Measurements from ENCODE around the gene ANKRD28.
"Not testable (repeated sequence)": the region's sequence is repeated elsewhere in the genome, so short reads cannot be mapped to it uniquely, and the experiment has no call there.

Gene ANKRD28

DNA sequence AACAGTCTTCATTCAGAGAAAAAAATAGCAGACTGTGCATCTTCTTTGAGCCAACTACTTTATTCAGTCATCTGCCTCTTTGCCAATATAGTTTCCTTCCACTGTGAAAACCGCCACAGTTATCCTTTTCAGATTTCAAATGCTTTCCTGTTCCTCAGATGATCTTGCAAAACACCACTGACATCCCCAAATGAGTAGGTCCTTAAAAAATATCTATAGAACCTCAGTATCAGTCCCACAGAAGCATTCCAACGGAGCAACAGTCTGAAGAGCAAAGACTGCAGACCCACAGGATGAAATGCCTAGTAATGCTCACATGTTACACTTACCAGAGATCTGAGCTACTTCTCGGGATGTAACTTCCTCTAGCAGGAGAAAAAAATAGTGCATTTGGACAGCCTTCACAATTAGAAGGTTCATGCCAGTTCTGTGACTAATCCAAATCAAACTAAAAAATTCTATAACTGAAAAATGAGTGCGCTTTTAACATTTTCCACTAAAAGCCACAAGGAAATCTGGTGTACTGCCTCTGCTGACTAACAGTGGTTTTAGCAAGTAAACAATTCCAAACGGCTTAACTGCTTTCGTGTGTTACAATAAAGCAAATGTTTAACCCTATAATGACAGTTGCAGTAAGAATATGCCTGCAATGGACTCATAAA is at the start of gene ANKRD28:
Gene ANKRD28, minus strand, starts transcription at position 338 of the 662 bp plus-strand sequence. CDS start 1,458 bp downstream, outside the sequence.
- peak within 1 kb of the TSS; percentile 66 for H3K4me3 ChIP-seq (ENCODE audit: low read depth, low read length)
- DNase-seq (ENCODE audit: low read depth): peak; percentile 86

DNA sequence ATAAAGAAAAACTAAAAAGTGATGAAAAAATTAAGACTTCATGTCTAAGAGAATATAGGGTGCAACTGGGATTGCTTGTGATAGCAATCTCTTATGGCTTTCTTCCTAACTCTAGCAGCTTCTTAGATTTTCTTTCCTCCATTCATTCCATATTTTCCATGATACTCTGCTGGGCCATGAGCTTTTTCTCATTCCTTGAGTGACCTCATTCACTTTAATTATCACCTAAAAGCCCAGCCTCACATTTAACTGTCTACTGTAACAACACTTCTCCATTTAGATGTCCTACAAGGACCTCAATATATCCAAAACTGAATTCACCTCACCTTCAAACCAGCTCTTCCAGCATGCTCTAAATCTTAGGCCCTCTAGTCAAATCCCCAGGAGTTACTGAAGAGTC is 49.5 kb upstream of the ANKRD28 start:
- H3K4me3 ChIP-seq (ENCODE audit: low read depth, low read length): no peak overlapping the region
- no peak for DNase-seq (ENCODE audit: low read depth)

DNA sequence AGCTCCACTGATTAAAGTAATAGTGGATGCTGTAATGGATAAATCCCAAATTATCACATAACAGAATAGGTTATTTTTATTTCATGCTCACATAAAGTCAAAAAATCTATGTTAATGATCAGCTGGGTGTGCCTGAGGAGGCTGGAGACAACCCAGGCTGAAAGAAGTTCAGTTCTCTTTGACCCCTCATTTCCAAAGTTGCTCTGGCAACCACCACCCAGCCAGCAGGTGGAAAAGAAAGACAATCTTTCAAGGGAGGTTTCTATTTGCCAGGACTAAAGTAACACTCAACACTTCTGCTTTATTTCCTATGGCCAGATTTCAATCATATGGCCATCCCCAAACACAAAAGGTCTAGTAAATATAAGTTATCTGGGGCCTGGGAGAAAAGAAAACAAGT is 48.8 kb upstream of the ANKRD28 start:
- DNase-seq (ENCODE audit: low read depth): no peak
- H3K4me3 ChIP-seq (ENCODE audit: low read depth, low read length): no peak overlapping the region

DNA sequence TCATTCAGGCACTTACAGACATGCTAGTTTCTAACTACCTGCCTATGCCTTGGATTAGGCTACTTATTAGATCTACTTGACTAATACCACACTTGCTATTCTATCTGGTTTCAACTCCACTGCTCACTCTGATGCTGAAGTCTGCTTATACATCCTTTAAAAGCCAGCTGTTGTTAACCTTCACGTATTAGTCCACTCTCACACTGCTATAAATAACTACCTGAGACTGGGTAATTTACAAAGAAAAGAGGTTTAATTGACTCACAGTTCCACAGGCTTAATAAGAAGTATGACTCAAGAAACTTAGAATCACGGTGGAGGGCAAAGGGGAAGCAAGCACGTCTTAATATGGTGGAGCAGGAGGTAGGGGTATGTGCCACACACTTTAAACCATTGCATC is 47.7 kb upstream of the ANKRD28 start:
- DNase-seq (ENCODE audit: low read depth): no peak
- no peak overlapping the region for H3K4me3 ChIP-seq (ENCODE audit: low read depth, low read length)

DNA sequence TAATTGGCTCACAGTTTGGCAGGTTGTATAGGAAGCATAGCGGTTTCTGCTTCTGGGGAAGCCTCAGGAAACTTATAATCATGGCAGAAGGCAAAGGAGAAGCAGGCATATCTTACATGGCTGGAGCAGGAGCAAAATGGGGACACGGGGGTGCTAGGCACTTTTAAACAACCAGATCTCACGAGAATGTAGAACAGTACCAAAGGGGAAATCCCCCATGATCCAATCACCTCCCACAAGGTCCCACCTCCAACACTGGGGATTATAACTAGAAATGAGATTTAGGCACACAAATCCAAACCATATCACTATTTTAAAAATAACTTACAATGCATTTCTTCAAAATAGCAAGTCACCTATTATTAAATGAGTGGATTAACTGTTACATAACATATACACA is 47.1 kb upstream of the ANKRD28 start:
- DNase-seq (ENCODE audit: low read depth): no peak
- H3K4me3 ChIP-seq (ENCODE audit: low read depth, low read length): no peak overlapping the region

DNA sequence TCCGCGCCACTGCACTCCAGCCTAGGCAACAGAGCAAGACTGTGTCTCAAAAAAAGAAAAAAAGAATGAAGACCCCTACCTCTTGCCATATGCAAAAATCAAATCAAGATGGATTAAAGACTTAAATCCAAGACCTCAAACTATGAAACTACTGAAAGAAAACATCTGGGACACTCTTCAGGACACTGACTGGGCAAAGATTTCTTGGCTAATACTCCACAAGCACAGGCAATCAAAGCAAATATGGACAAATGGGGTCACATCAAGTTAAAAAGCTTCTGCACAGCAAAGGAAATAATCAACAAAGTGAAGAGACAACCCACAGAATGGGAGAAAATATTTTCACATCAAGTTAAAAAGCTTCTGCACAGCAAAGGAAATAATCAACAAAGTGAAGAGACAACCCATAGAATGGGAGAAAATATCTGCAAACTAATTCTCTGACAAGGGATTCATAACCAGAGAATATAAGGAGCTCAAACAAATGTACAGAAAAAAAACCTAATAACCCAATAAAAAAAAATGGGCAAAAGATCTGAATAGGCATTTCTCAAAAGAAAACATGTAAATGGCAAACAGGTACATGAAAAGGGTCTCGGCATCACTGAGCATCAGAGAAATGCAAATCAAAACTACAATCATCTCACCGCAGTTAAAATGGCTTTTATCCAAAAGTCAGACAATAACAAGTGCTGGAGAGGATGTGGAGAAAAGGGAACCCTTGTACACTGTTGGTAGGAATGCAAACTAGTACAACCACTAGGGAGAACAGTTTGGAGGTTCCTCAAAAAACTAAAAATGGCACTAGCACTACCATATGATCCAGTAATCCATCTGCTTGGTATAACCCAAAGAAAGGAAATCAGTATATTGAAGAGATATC is 43.6 kb upstream of the ANKRD28 start:
- H3K4me3 ChIP-seq (ENCODE audit: low read depth, low read length); DNase-seq (ENCODE audit: low read depth): not testable (repeated sequence)

DNA sequence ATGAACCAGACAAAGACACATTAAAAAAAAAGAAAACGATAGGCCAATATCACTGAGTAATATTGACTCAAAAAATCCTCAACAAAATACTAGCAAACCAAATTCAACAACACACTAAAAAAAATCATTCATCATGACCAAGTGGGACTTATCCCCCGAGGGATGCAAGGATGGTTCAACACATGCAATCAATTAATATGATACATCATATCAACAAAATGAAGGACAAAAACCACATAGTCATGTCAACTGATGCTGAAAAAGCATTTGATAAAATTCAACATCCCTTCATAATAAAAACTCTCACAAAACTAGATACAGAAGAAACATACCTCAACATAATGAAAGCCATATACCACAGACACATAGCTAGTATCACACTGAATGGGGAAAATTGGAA is 41.8 kb upstream of the ANKRD28 start:
- H3K4me3 ChIP-seq (ENCODE audit: low read depth, low read length): no peak overlapping the region
- no peak for DNase-seq (ENCODE audit: low read depth)

DNA sequence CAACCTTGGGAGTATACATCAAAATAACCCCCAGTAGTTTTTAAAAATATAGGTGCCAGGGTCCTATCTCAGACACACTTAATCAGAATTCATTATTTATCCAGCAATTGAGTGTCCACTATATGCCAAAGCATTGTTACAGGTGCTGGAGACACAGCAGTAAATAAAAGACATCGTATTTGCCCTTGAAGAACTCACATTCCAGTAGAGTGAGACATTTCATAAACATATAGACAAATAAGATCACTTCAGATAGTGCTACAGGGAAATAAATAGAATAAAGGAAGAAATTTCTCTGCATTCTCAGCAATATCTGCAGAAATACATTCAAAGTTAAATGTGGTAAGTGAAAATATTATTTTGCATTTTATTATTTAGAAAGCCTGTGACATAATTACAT is 34.1 kb upstream of the ANKRD28 start:
- H3K4me3 ChIP-seq (ENCODE audit: low read depth, low read length): no peak overlapping the region
- no peak for DNase-seq (ENCODE audit: low read depth)

DNA sequence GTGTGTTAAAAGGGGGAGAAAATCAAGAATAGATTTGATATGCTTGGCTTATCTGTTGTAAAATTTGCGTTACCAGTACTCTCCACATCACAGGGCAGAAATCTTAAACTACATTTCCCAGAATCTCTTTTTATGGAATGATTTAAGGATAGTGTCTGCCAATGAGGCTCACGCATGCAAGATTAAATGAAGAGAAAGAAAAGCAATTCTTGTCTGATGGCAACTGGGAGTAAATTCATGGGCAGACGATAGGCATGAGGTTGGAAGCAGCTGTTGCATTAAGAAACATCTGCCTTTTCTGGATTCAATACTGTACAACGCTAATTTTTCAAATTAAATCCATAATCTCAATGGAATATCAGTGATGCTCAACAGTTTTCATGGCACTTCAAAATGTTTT is 27.2 kb upstream of the ANKRD28 start:
- DNase-seq (ENCODE audit: low read depth): no peak
- no peak overlapping the region for H3K4me3 ChIP-seq (ENCODE audit: low read depth, low read length)

DNA sequence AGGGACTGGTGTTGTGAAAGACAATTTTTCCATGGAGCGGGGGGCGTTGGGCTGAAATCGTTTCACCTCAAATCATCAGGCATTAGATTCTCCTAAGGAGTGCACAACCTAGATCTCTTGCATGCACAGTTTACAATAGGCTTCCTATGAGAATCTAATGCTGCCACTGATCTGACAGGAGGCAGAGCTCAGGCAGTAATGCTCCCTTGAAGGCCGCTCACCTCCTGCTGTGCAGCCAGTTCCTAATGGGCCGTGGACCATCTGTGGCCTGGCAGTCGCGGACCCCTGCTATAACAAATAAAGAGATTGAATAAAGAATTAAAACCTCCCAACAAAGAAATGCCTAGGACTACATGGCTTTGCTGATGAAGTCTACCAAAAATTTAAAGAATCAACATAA is 25.3 kb upstream of the ANKRD28 start:
- no peak overlapping the region for H3K4me3 ChIP-seq (ENCODE audit: low read depth, low read length)
- no peak for DNase-seq (ENCODE audit: low read depth)

DNA sequence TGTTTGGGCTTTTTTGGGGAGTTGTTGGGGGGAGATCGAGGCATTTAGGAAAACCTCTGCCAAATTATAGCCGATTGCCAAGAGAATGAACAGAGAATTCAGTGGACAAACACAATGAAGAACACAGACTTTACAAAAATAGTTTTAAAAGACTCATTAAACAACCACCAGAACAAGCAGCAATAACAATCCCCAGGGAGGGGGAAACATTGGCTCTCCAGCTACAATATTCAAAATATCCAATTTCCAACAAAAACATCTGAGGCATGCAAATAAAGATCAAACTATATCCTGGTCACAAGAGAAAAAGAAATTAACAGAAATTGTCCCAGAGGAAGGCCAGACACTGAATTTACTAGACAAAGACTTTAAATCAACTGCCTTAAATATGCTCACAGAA is 24.5 kb upstream of the ANKRD28 start:
- no peak for DNase-seq (ENCODE audit: low read depth)
- no peak overlapping the region for H3K4me3 ChIP-seq (ENCODE audit: low read depth, low read length)

DNA sequence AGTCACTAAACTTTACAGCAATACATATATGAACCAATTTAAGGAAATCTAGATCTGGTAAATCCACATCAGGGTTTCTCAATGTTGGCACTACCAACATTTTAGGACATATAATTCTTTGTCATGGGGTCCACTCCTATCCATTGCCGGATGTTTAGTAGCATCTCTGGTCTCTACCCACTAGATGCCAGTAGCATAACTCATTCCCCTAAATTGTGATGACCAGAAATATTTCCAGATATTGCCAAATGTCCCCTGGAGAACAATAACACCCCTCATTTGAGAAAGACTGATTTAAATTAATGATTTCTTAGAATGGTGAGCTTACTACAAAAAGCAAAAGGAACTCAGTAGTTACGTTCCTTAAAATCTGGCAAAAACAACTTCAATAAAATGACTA is 23.1 kb upstream of the ANKRD28 start:
- H3K4me3 ChIP-seq (ENCODE audit: low read depth, low read length): no peak overlapping the region
- DNase-seq (ENCODE audit: low read depth): no peak

DNA sequence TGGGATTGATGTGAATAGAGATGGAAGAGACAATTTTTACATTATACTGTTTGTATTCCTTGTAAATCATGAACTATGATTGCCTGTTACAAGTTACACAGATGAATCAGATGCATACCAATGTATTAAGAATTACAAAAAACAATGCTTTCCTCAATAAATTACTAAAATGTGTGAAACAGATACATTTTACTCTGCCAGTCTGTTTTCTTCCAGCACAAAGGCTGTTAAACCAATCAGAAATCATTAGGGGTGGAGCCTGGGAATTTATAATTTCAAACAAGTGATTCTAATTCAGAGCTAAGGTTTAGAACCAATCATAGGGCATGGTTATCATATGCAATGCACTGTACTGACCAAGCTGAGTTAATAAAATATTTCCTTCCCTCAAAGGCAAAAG is 21.8 kb upstream of the ANKRD28 start:
- DNase-seq (ENCODE audit: low read depth): no peak
- H3K4me3 ChIP-seq (ENCODE audit: low read depth, low read length): no peak overlapping the region

DNA sequence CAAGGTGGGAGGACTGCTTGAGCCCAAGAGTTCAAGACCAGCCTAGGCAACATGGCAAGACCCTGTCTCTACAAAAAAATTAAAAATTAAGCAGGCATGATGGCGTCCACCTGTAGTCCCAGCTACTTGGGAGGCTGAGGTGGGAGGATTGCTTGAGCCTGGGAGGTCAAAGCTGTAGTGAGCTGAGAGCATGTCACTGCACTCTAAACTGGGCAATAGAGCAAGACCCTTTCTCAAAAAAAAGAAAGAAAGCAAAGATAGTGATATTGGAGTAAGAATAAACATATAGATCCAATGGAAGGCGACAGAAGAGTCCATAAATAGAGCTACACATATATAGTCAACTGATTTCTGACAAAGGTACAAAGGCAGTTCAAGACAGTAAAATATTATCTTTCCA is 21.3 kb upstream of the ANKRD28 start:
- DNase-seq (ENCODE audit: low read depth): no peak
- H3K4me3 ChIP-seq (ENCODE audit: low read depth, low read length): no peak overlapping the region

DNA sequence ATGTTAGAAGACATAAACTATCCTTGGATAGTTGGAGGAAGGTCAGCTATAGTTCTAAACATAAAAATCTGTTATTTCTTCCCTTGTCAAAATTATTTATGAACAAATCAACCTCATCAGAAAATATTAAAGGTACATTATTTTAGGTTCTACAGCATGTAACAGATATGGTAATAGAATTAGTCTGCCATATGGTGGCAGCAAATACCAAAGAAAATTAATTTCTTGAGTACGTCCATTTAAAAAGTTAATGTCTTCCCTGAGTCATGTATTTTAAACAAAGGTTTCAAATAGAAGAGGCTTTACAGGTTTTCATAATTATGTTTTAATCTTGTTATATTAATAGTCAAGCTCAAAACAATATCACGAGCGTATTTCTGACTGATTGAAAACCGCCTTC is 17.9 kb upstream of the ANKRD28 start:
- DNase-seq (ENCODE audit: low read depth): no peak
- no peak overlapping the region for H3K4me3 ChIP-seq (ENCODE audit: low read depth, low read length)

DNA sequence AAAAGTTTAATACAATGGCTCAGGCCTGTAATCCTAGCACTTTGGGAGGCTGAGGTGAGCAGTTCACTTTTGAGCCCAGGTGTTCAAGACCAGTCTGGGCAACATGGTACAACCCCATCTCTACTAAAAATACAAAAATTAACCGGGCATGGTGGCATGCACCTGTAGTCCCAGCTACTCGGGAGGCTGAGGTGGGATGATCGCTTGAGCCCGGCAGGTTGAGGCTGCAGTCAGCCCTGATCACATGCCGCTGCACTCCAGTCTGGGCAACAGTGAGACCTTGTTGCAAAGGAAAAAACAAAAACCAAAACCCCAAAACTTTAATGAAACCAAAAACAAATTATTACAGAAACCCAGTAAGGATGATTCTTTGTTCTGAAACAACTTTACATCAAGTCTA is 15.3 kb upstream of the ANKRD28 start:
- H3K4me3 ChIP-seq (ENCODE audit: low read depth, low read length); DNase-seq (ENCODE audit: low read depth): not testable (repeated sequence)

DNA sequence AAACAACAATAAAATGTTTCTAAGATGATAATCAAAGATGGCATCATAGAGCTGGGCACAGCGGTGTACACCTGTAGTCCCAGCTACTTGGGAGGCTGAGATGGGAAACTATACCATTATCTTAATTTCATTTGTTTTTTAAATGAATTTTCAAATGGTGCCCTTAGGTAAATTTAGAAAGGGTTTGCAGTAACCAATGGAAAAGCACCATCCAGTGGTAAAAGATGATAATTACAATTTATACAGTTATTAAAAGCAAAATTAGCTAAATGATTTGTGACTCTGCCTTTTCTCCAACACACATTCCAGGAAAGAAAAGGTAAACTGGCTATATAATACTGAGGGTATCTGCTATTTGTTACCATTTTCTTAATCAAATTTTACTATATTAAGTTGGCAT is 14.4 kb upstream of the ANKRD28 start:
- H3K4me3 ChIP-seq (ENCODE audit: low read depth, low read length): no peak overlapping the region
- DNase-seq (ENCODE audit: low read depth): no peak

DNA sequence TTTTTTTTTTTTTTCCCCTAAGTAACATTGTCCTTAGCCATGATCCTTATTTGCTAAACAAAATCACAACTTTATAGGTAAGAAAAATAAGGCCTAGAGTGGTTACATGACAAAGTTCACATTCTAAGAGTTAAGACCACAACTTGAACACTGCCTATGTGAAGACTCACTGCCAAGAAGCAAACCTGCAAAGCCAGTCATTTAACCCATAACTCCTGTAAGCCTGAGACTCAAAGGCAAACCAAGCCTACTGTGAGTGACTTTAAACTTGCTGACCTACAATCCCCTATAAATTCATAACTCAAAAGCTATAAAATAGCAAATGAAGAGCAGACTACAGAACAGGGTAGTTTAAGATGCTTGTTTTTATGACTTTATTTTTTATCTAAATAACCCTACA is 12.9 kb upstream of the ANKRD28 start:
- no peak for DNase-seq (ENCODE audit: low read depth)
- no peak overlapping the region for H3K4me3 ChIP-seq (ENCODE audit: low read depth, low read length)

DNA sequence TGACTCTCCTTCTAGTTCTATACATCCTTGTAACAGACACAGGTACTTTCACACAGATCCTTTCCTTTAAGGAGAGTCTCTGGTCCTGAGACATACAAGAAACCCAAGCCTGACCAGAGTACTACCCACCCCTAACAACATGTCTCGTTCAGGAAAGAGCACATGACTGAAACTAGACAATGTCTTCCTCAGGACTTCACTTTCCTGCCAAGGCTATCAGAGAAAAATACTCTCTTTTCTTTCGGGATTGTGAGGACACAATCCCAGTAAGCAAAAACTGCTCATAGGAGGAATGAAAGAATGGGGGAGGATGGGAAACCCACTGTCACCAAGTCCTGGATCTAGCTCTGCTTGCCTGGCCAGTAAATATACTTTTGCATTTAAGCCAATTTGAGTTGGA is 11.5 kb upstream of the ANKRD28 start:
- DNase-seq (ENCODE audit: low read depth): no peak
- H3K4me3 ChIP-seq (ENCODE audit: low read depth, low read length): no peak overlapping the region

DNA sequence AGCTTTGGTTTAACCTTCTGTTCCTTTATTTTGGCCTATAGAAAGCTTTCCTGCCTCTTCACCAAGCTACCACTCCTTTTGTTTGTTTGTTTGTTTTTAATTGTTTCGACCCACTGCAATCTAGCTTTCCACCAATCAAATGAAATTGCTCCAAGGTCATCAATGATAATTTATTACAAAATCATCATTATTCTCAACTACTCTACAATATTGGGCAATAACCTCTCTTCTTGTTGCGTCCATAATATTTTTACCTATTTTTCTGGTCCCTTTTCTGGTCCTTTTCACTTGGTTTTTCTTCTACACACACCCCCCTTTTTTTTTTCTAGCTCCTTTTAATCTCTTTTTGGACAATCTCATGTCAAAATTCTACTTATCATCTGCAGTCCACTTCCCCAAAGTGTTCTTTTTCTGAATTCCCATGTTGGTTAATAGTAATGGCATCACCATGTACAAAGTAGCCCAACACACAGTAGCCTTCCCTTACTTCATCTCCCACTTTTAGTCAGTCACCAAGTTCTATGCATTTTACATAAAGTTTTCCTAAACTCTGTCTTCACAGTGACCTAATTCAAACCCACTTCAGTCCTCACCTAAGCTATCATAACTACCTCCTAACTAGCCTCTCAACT is 11.0 kb upstream of the ANKRD28 start:
- H3K4me3 ChIP-seq (ENCODE audit: low read depth, low read length): no peak overlapping the region
- DNase-seq (ENCODE audit: low read depth): no peak
